GM13977 (cell line): Measurements from ENCODE around the gene GLUL.

Experiments used
- DNase-seq: peaks from one replicate; pipeline ENCODE4 v3.0.0; 2012; ENCODE audit warnings: low spot score
- CTCF ChIP-seq: IDR thresholded peaks from 2 replicates; pipeline ENCODE4 v1.5.1; 2012; ENCODE audit warnings: mild to moderate bottlenecking, control low read depth; ENCODE audit not compliant: insufficient read depth; ENCODE audit errors: extremely low read depth, missing control alignments
- in situ Hi-C: fragments of 300-500 bp; cut with MboI; formaldehyde crosslinking; loops from one replicate; pipeline ENCODE4 v1.12.0; 2022; ENCODE audit warnings: low sequenced_read_pairs, low pct_unique_long_range_greater_than_20kb, mixed read lengths, inconsistent platforms; ENCODE audit not compliant: unreplicated experiment

Gene GLUL

GRCh38 chr1:182388392-182389134 lies 3.0 kb downstream of the GLUL start:
- no peak for DNase-seq
- in situ Hi-C loops: no loop called here

GRCh38 chr1:182387566-182387965 lies 4.0 kb downstream of the GLUL start:
- no peak for TF ChIP-seq CTCF
- in situ Hi-C loops: no loop called here
- no peak for DNase-seq

More at GRCh38 chr1:182388392-182389134, 3.0 kb downstream of the GLUL start:
- no peak for TF ChIP-seq CTCF

GRCh38 chr1:182386980-182387379 lies 4.6 kb downstream of the GLUL start:
- DNase-seq: no peak
- no peak for TF ChIP-seq CTCF
- in situ Hi-C loops: no loop called here

GRCh38 chr1:182385885-182386853 lies 5.4 kb downstream of the GLUL start:
- no peak for TF ChIP-seq CTCF
- DNase-seq: no peak
- in situ Hi-C loops: no loop called here

- in situ Hi-C loops: no loop called here
- DNase-seq: no peak
- TF ChIP-seq CTCF: no peak
These were observed 7.1 kb downstream of the GLUL start for GRCh38 chr1:182384387-182384960.

GRCh38 chr1:182383934-182384333 lies 7.7 kb downstream of the GLUL start:
- TF ChIP-seq CTCF: no peak
- no peak for DNase-seq
- in situ Hi-C loops: no loop called here
